Islet precursor cell (in vitro differentiated cells): Measurements from ENCODE around the gene PPP1R16B.

Experiments used
- DNase-seq: peaks from one replicate; pipeline ENCODE4 v3.0.0-alpha.2; 2018

Gene PPP1R16B

GRCh38 chr20:38805502-38805957 is at the start of gene PPP1R16B:
TSS of gene PPP1R16B (plus strand) at chr20:38805697. CDS start at chr20:38835926, 30,229 bp downstream.
- peak; percentile 77 for DNase-seq

GRCh38 chr20:38757145-38757775 is 48.2 kb upstream of the PPP1R16B start:
- no peak for DNase-seq

GRCh38 chr20:38759106-38759505 is 46.4 kb upstream of the PPP1R16B start:
- DNase-seq, result no peak

- no peak for DNase-seq
These were observed 44.5 kb upstream of the PPP1R16B start for GRCh38 chr20:38760978-38761377.

GRCh38 chr20:38762174-38762573 is 43.3 kb upstream of the PPP1R16B start:
- DNase-seq, result no peak

GRCh38 chr20:38763616-38764015 is 41.9 kb upstream of the PPP1R16B start:
- DNase-seq, result no peak

GRCh38 chr20:38764567-38765318 is 40.8 kb upstream of the PPP1R16B start:
- DNase-seq, result peak; percentile 76

GRCh38 chr20:38766071-38766470 is 39.4 kb upstream of the PPP1R16B start:
- no peak for DNase-seq

- no peak for DNase-seq
These were observed 35.9 kb upstream of the PPP1R16B start for GRCh38 chr20:38769376-38770295.

GRCh38 chr20:38770546-38770945 is 35.0 kb upstream of the PPP1R16B start:
- DNase-seq, result no peak

- DNase-seq, result no peak
These were observed 34.5 kb upstream of the PPP1R16B start for GRCh38 chr20:38770970-38771369.

GRCh38 chr20:38771621-38772020 is 33.9 kb upstream of the PPP1R16B start:
- DNase-seq, result no peak

GRCh38 chr20:38774167-38774566 is 31.3 kb upstream of the PPP1R16B start:
- no peak for DNase-seq

- DNase-seq, result no peak
These were observed 29.1 kb upstream of the PPP1R16B start for GRCh38 chr20:38776363-38776762.

- peak; percentile 97 for DNase-seq
These were observed 26.0 kb upstream of the PPP1R16B start for GRCh38 chr20:38779247-38780097.

GRCh38 chr20:38782275-38782674 is 23.2 kb upstream of the PPP1R16B start:
- no peak for DNase-seq

- no peak for DNase-seq
These were observed 17.6 kb upstream of the PPP1R16B start for GRCh38 chr20:38787870-38788269.

GRCh38 chr20:38789503-38790199 is 15.8 kb upstream of the PPP1R16B start:
- DNase-seq, result no peak

- DNase-seq, result peak; percentile 73
These were observed 15.1 kb upstream of the PPP1R16B start for GRCh38 chr20:38790200-38791053.

GRCh38 chr20:38791291-38791690 is 14.2 kb upstream of the PPP1R16B start:
- no peak for DNase-seq

- no peak for DNase-seq
These were observed 13.6 kb upstream of the PPP1R16B start for GRCh38 chr20:38791940-38792339.
